AG09309 (cell line): Measurements from ENCODE around the gene PCDHGA6.

Source experiments
- DNase-seq: peaks from one replicate; pipeline ENCODE4 v3.0.0-alpha.2; 2010; ENCODE audit warnings: low read depth
- H3K4me3 ChIP-seq: 2 replicates; pipeline ENCODE4 v1.5.1; 2011; ENCODE audit warnings: mild to moderate bottlenecking, low read depth, low read length, moderate library complexity; ENCODE audit not compliant: control insufficient read depth
- CTCF ChIP-seq: IDR thresholded peaks from 2 replicates; pipeline ENCODE4 v1.5.1; 2011; ENCODE audit warnings: mild to moderate bottlenecking, low read depth, low read length, inconsistent platforms; ENCODE audit not compliant: insufficient read depth, control insufficient read depth; ENCODE audit errors: missing control alignments

Gene PCDHGA6

GRCh38 chr5:141420855-141421488 lies 47.3 kb downstream of the PCDHGA6 start, which contains the start of gene PCDHGA11:
Gene PCDHGA11, plus strand, starts transcription at chr5:141421051. Its CDS starts 177 bp downstream, at chr5:141421228.
- peak; percentile 52 for TF ChIP-seq CTCF
- H3K4me3 ChIP-seq, result peak within 1 kb of the TSS; percentile 20
- DNase-seq, result no peak

- TF ChIP-seq CTCF, result no peak
- H3K4me3 ChIP-seq, result peak overlapping the region; percentile 20; the same call in 1 of the 2 replicates
- DNase-seq, result no peak
Measured at GRCh38 chr5:141421489-141421855, 47.8 kb downstream of the PCDHGA6 start.

DNA sequence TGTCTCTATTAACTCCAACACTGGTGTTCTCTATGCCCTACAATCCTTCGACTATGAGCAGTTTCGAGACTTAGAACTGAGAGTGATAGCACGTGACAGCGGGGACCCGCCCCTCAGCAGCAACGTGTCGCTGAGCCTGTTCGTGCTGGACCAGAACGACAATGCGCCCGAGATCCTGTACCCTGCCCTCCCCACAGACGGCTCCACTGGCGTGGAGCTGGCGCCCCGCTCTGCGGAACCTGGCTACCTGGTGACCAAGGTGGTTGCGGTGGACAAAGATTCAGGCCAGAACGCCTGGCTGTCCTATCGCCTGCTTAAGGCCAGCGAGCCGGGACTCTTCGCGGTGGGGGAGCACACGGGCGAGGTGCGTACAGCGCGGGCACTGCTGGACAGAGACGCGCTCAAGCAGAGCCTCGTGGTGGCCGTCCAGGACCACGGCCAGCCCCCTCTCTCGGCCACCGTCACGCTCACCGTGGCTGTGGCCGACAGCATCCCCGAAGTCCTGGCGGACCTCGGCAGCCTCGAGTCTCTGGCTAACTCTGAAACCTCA lies 49.1 kb downstream of the PCDHGA6 start:
- no peak for DNase-seq
- H3K4me3 ChIP-seq, result no peak overlapping the region
- no peak for TF ChIP-seq CTCF

GRCh38 chr5:141427783-141428426 lies 54.2 kb downstream of the PCDHGA6 start:
- DNase-seq, result no peak
- no peak overlapping the region for H3K4me3 ChIP-seq
- TF ChIP-seq CTCF, result no peak
